Glutamatergic neuron (in vitro differentiated cells): ENCODE measurements around the gene FAT2. TPM values are rescaled to one million over a fixed set of nuclear protein-coding genes. Genes with fewer than 3 reads are reported as not detected.

ENCODE experiments used
- DNase-seq: peaks from one replicate; pipeline ENCODE4 v3.0.0; 2022
- H3K27ac Mint-ChIP-seq: one replicate; pipeline ENCODE4 v1.8.0; 2020; ENCODE audit warnings: mild to moderate bottlenecking, mixed read lengths, inconsistent platforms; ENCODE audit not compliant: unreplicated experiment
- H3K27me3 Mint-ChIP-seq: one replicate; pipeline ENCODE4 v1.8.0; 2020; ENCODE audit warnings: mild to moderate bottlenecking, moderate library complexity, mixed read lengths, inconsistent platforms; ENCODE audit not compliant: unreplicated experiment
- H3K36me3 Mint-ChIP-seq: one replicate; pipeline ENCODE4 v1.8.0; 2020; ENCODE audit warnings: mild to moderate bottlenecking, mixed read lengths, inconsistent platforms; ENCODE audit not compliant: unreplicated experiment
- H3K4me1 Mint-ChIP-seq: one replicate; pipeline ENCODE4 v1.8.0; 2020; ENCODE audit warnings: mild to moderate bottlenecking, low read depth, mixed read lengths, inconsistent platforms; ENCODE audit not compliant: unreplicated experiment
- H3K4me3 Mint-ChIP-seq: one replicate; pipeline ENCODE4 v1.8.0; 2020; ENCODE audit warnings: mild to moderate bottlenecking, mixed read lengths, inconsistent platforms; ENCODE audit not compliant: unreplicated experiment
- H3K9me3 Mint-ChIP-seq: one replicate; pipeline ENCODE4 v1.8.0; 2020; ENCODE audit warnings: mild to moderate bottlenecking, moderate library complexity, mixed read lengths, inconsistent platforms; ENCODE audit not compliant: unreplicated experiment
- CTCF ChIP-seq: fragments of 200-600 bp; sonication (generic); IDR thresholded peaks from one replicate; pipeline ENCODE4 v1.5.0; 2021; ENCODE audit not compliant: partially characterized antibody, unreplicated experiment
- total RNA-seq: library from RNA; stranded (reverse); fragmentation: NEBNext Ultra II Directional; extraction: Animal tissue kit (Norgen Biotek cat#: 25700); gene quantifications from one replicate; pipeline ENCODE4 v1.2.1, GENCODE V29; 2021; ENCODE audit not compliant: unreplicated experiment

Gene FAT2
- total RNA-seq, 1 donor from 2014 or later, result 0.02 TPM

- no peak for DNase-seq
- Mint-ChIP-seq H3K27me3 (peaks cover 2% of the 10 kb centered on the region), H3K9me3 (no peaks in the 10 kb centered on the region), H3K4me1 (no peaks in the 10 kb centered on the region), H3K4me3 (no peak overlapping the region), H3K27ac (no peak overlapping the region), H3K36me3 (no peaks in the 10 kb centered on the region)
- no peak for TF ChIP-seq CTCF
These were observed 36.5 kb upstream of the FAT2 start for GRCh38 chr5:151627650-151628049.

- peaks cover 4% of the 10 kb centered on the region for H3K4me1 Mint-ChIP-seq
- no peak for DNase-seq
These were observed 34.2 kb upstream of the FAT2 start for GRCh38 chr5:151625285-151625684.

GRCh38 chr5:151624476-151624875 lies 33.3 kb upstream of the FAT2 start:
- no peak for DNase-seq
- no peak overlapping the region for H3K27ac Mint-ChIP-seq
- H3K9me3 Mint-ChIP-seq, result no peaks in the 10 kb centered on the region
- H3K36me3 Mint-ChIP-seq, result no peaks in the 10 kb centered on the region
- H3K4me1 Mint-ChIP-seq, result peaks cover 4% of the 10 kb centered on the region
- H3K27me3 Mint-ChIP-seq, result peaks cover 7% of the 10 kb centered on the region
- TF ChIP-seq CTCF, result no peak
- no peak overlapping the region for H3K4me3 Mint-ChIP-seq

More at GRCh38 chr5:151625285-151625684, 34.2 kb upstream of the FAT2 start:
- Mint-ChIP-seq H3K27me3 (peaks cover 7% of the 10 kb centered on the region), H3K36me3 (no peaks in the 10 kb centered on the region), H3K27ac (no peak overlapping the region), H3K9me3 (no peaks in the 10 kb centered on the region), H3K4me3 (no peak overlapping the region)
- TF ChIP-seq CTCF, result no peak

DNA sequence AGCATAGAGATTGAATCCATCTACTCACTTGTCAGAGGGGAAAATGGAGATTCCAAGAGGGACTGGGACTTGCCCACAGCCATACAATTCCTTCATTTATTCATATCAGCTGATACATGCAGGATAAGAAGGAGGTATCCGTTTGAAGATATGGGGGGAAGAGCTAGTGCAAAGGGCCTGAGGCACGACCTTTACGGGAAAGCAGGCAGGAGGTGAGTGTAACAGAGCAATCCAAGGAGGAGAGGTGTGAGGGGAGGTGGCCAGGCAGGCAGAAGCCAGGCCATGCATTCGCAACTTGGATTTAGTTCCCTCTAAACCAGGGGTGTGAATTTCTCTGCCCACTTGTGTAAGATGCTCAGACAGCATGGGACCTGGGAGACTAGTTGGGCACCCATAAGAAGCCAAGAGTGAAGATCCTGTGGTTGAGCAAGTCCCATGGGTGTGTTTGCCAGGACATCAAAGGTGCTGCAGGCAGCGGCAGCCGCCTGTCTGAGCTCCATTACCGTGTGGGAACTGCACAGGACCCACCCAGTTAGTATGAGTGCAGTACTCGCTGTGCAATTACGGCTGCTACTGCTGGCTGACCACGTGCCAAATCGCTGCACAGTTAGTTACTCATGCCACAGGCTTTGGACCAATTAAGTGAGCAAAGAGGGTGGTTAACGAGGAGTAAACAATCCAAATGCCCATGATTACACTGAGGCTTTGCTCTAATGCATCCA lies 31.4 kb upstream of the FAT2 start:
- H3K27me3 Mint-ChIP-seq, result peaks cover 7% of the 10 kb centered on the region
- no peak for TF ChIP-seq CTCF
- H3K4me3 Mint-ChIP-seq, result no peak overlapping the region
- H3K36me3 Mint-ChIP-seq, result no peaks in the 10 kb centered on the region
- H3K4me1 Mint-ChIP-seq, result peaks cover 4% of the 10 kb centered on the region
- no peak overlapping the region for H3K27ac Mint-ChIP-seq
- no peak for DNase-seq
- H3K9me3 Mint-ChIP-seq, result no peaks in the 10 kb centered on the region

DNA sequence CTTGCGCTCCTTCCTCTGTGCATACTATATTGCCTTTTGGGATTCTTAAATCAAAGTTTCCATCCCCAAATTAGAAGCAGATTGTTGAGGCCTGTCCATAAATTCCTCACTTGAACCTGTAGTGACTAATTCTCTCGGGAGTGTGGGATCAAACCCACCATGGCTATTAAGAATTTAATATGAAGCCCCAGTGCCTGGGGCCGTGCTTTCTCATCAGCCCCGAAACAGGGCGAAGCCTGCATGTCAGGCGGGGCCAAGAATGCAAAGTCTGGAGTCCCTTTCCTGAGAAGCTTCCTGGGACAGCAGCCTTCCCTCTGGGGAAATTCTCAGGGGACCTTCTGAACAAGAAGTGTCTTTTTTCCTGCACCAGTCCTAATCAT lies 29.3 kb upstream of the FAT2 start:
- no peak for DNase-seq
- Mint-ChIP-seq H3K4me1 (peaks cover 4% of the 10 kb centered on the region), H3K4me3 (no peak overlapping the region), H3K27me3 (peaks cover 7% of the 10 kb centered on the region), H3K9me3 (no peaks in the 10 kb centered on the region), H3K36me3 (no peaks in the 10 kb centered on the region), H3K27ac (no peak overlapping the region)
- no peak for TF ChIP-seq CTCF
